GM19397 (cell line): ENCODE results near the gene CILP.
"Not testable (repeated sequence)": the region's sequence is repeated elsewhere in the genome, so short reads cannot be mapped to it uniquely, and the experiment has no call there.

Experiments
- ATAC-seq: cut with Tn5 transposase; IDR thresholded peaks from one replicate; pipeline ENCODE4 v1.9.1; 2021; ENCODE audit warnings: mild to moderate bottlenecking, moderate library complexity; ENCODE audit not compliant: unreplicated experiment

CILP gene, protein sequence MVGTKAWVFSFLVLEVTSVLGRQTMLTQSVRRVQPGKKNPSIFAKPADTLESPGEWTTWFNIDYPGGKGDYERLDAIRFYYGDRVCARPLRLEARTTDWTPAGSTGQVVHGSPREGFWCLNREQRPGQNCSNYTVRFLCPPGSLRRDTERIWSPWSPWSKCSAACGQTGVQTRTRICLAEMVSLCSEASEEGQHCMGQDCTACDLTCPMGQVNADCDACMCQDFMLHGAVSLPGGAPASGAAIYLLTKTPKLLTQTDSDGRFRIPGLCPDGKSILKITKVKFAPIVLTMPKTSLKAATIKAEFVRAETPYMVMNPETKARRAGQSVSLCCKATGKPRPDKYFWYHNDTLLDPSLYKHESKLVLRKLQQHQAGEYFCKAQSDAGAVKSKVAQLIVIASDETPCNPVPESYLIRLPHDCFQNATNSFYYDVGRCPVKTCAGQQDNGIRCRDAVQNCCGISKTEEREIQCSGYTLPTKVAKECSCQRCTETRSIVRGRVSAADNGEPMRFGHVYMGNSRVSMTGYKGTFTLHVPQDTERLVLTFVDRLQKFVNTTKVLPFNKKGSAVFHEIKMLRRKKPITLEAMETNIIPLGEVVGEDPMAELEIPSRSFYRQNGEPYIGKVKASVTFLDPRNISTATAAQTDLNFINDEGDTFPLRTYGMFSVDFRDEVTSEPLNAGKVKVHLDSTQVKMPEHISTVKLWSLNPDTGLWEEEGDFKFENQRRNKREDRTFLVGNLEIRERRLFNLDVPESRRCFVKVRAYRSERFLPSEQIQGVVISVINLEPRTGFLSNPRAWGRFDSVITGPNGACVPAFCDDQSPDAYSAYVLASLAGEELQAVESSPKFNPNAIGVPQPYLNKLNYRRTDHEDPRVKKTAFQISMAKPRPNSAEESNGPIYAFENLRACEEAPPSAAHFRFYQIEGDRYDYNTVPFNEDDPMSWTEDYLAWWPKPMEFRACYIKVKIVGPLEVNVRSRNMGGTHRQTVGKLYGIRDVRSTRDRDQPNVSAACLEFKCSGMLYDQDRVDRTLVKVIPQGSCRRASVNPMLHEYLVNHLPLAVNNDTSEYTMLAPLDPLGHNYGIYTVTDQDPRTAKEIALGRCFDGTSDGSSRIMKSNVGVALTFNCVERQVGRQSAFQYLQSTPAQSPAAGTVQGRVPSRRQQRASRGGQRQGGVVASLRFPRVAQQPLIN

DNA sequence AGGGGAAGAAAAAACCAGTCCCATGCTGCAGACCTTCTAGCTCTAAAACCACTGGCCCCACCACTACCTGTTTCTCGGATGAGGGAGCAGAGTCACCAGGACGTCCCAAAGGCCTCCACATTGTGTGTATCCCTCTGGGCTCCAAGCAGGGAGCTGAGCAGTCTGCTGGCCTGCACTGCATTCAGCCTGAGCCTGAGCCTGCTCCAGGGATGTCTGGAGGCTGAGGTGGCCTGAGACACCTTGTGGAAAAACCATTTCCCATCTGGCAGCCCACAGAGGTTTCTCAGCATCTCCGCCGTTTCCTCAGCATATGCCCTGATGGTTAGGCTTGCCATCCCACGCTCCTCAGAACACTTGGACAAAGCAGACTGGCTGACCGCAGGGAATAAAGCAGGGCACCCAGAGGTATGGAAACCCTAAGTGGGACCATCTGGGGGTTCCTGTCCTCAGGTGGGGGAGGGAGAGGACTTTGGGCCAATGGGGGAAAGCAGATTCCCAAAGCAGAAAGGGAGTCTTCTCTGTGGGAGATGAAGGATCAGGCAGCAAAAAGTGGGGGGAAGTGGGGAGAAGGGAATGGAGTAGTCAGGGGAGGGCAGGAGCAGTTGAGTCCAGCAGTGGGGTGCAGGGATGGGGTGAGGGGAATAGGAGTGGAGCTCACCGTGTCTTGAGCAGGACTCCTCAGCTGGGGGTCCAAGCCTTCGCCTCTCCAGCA, at the start of gene CILP:
Gene CILP (minus strand): TSS at position 704 of the 712 bp plus-strand sequence. CDS start 1,718 bp downstream, outside the sequence.
- ATAC-seq, result no peak

DNA sequence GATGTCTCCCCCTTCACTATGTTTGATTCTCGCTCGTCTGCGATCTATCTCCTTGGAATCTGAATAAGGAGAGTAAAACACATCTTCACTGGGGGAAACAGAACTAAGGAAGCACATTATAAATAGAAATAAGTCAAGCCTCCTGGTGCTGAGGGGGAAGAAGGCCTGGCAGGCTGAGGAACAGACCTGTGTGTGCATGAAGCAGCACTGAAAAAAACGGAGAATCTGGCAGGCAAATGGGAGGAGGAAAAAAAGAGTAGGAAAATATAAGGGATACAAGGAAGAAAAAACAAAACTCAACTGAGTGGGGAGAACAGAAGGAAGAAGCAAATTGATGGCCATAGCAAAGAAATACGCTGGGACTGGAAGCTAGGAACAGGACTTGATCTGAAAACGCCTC, 49.7 kb upstream of the CILP start:
- no peak for ATAC-seq

DNA sequence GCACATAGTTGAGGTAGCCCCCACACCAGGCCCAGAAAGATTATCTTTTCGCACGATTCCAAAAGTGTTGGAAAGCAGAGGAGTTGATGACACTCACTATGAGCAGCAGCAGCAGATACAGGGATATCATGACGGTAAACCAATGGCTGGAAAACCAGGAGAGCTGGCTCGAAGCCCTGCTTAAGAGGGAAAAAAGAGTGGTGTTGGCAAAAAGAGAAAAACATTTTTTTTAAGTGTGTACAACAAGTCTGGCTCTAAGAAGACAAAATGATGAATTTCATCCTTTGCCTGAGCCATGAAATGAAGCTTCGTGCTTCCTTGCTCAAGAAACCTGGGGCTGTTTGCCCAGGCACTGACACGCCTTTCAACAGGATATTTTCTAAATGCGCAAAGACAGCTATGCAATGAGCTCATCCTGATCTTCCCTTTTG, 48.1 kb upstream of the CILP start:
- no peak for ATAC-seq

DNA sequence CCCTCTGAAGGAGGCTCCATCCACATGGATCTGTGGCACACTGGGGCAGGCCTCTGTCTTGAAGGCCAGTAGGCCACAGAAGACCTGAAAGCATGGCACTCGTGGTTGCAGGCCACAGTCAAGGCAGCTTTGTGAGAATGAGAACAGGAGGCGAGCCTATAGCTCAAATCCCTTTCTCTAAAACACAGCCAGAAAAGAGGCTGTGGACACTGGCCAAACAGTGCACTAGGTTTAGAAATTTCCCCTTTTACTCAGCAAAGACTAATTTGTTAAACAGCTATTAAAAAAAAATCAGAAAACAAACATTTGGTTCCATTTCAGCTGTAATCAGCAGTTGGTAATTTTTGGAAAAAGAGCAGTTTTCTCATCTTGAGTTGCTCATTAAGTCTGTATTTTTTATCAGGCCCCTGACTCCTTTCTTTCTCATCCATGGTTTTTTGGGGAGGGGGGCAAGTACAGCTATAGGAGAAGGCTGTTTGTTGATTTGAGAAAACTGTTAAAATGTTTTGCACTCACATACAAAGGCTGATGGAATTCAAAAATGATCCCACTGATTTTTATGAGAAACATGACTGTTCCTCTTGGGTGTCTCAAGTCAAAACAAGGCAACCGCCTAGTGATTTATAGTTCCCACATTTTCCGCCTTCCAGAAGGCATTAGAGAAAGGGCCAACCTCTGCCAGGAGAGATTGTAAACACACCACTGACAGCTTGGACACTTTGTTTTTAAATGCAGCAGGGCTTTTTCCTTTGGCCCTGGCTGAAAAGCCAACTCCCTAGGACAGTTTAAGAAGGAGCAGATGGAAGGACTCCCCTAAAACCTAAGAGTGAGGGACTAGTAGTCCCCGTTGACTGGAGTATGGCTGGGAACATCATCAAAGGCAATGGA, 47.3 kb upstream of the CILP start:
- no peak for ATAC-seq

DNA sequence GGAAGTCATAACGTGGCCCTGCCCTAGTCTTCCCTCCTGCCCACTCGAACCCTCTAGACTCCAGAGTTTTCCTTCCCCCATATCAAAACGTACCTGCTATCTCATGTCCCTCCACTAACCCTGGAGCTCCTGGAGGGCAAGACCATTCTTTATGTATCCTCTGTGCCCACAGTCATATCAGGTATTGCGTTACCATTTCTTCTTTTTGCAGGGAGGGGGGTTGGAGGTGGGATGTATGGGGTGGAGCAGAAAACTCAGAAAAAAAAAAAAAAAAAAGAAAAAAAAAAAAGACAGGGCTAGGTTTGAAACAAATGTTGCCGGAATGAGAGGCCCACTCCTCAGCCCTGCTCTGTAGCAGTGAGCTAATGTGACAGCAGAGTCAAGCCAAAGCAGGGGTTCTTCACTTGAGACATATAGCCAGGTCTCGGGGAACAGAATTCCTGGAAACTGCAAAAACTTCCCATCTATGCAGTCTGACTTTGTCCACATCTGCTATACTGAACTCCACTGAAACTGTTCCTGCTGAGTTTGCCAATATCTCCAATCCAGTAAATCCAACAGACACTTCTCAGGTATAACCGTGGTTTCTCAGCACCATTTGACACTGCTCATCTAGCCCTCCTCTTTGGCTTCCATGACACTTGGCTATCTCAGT, 44.3 kb upstream of the CILP start:
- ATAC-seq, result no peak

DNA sequence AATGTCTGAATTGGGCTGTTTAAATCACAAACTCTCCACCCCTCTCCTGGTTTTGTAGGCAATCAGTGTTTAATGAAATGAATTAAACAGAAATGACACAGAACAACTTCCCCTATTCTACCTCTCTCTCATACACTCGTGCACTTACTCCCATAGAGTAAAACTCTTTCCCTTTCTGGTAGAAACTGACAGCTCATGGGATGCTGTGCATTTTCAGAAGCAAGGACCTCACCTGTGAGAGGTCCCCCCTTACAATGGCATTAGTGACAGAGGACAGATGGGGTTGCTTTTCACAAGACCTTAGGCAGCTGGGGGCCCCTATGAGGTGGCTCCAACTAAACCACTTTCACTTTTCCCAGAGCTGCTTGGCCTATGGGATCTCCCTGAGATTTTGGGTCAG, 43.5 kb upstream of the CILP start:
- no peak for ATAC-seq

DNA sequence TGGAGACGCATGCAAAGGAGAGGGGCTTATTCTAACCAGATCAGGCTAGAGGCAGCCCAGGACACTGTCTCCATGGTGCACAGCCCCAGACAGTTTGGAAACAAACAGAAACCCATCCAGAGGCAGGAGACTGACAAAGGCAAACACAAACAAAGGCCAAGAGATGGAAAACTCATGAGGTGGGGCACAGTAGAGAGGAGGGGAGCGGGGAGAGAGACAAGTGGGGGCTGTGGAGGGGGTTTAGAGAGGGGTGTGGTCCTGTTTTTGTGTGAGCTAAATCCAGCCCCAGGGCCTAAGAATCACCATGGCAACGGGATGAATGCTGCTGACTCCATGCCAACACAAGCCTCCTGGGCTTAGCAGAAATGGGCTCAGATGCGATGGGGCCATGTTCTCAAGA, 43.1 kb upstream of the CILP start:
- no peak for ATAC-seq

DNA sequence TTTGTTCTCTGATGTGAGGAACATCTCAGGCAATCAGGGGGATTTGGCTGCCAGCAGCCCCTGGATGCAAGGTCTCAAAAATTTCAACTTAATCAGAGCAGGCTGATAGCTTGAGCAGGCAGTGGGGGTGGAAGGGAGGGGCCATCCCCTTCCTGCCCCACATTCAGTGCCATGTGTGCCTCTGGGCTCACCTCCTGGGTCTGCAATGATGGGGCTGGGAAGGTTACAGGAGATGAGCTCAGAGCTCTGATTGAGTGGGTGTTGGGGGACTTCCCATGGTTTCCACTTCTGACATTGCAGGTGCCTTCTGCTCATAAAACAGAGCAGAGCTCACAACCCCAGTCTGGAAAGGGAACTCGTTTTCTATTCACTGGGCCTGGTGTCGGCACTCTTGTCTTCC, 38.4 kb upstream of the CILP start:
- ATAC-seq, result no peak

DNA sequence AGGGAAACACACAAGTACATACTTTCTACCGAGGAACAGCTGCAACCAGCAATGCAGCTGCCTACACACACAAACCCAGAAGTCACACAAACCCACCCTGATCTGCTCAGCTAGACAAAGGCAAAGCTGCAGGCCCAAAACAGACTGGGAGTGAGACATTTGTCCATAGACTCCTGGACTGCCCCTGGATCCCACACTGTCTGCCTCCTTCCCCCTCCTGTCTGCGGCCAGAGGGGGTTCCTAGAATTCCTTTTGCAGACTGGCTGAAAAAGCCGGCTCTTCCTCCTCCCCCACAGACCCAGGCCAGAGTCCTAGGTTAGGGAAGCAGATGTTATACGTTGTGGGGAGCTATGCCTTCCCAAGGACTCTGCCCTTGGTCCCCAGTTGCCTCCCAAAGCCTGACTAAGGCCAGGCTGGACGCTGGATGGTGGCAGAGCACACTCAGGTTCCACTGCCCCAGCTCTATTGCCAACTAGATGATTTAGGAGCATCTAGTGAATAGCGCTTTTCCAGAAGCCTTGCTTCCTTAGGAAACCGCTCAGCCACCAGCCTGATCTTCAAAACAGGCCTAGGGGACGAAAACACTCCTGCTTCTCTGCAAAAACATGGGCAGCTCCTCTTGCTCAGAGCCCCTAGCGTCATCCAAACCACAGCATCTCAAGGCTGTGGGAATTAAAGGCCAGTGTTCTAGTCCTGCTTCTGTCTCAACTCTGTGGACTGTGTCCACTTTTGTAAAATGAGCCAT, 37.4 kb upstream of the CILP start:
- ATAC-seq, result no peak

DNA sequence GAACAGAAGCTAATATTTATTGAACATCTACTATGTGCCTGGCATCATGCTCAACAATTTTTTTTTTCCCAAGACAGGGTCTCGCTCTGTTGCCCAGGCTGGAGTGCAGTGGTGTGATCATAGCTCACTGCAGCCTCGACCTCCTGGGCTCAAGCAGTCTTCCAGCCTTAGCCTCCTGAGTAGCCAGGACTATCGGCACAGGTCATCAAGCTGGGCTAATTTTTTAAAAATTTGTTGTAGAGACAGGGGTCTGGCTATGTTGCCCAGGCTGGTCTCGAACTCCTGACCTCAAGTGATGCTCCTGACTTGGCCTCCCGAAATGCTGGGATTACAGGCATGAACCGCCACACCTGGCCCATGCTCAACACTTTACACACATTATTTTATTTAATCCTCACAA, 35.7 kb upstream of the CILP start:
- no peak for ATAC-seq

DNA sequence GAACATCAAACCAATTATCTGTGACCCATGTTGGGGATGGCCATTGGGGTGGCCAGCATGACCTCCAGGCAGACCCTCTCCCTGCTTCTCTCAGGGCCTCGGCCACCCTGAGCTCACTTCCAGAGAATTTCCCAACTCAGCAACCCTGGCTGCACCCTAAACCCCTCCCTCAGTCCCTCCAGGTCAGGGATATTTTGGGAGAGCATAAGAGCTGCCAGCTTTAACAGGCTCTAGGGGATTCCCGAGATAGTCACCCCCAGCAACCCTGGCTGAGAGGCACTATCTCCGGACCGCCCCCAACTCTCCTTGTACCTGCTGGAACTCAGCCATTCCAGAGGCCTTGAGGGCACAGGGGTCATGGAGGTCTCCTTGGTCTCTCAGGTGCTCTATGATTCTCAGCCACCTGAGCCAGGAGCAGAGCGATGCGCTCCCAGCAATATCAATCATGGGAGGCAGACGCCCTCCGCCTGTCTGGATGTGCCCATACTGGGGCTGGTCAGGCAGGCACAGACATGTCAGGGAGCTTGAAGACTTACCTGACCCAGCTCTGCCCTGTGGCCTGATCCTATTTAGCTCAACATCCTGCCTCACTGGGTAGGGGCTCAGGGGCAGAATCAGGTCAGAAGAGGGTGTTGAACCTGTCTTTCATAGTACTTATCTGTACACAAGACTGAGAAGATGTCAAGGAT, 34.9 kb upstream of the CILP start:
- ATAC-seq, result no peak

DNA sequence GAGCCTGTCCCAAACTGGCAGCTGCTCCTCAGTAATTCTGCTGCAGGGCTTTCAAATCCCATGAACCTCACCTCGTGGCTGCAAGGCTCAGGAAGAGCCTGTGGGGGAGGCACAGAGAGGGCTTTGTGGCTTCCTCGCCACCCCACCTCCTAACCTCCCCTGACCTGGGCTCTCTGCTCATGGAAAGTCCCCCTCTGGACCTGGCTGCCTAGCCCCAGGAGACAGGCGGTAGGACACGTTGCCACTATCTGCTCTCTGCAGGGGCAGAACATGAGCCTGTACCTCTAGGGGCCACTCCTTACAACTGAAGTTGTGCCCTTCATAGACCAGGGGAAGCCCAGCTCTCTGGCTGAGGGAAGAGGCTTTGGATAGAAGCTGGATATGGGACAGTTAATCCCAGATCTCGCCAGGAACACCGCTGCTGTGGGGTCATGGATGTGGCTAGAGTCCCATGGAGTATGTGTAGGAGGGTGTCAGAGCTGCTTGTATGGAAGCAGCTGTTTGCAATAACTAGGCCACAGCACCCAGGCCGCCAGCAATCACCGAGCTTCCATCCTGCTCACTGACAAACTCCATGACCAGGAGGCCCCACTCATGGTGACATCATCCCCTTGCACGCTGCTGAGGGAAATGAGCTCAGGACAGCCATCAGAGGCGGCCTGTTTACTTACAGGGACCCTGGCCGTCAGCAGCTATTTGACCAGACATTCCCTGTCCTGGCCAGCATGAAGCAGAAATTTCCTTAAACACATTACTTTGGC, 34.0 kb upstream of the CILP start:
- ATAC-seq, result no peak

DNA sequence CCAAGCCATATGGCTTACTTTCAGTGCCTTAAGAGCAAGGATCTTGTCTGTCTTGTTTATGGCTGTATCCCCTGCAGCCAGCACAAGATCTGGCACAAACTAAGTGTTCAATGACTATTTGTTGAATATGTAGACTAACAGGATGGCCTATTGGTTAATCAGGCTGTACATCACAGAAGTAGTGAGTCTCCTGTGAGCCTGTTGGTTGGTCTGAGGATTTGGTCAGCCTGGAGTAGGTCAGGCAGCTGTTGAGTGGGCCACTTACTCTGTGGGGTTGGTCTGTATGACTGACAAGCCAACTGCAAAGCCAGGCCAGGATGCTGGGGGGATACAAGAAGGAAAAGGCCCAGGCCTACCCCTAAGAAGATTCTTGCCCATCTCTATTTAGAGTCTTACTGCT, 33.4 kb upstream of the CILP start:
- no peak for ATAC-seq

DNA sequence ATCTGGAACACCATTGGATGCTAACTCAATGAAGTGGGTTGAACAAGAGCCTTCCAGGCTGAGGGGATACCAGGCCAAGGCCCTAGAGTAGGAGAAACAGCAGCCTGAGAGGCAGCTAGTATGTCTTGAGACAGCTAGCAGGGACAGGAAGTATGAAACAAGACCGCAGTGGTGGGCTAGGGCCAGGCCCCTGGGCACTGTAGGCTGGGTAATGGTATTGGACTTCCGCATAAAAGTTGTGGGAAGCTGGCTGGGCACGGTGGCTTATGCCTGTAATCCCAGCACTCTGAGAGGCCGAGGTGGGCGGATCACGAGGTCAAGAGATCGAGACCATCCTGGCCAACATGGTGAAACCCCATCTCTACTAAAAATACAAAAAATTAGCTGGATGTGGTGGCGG, 25.2 kb upstream of the CILP start:
- ATAC-seq, result not testable (repeated sequence)

DNA sequence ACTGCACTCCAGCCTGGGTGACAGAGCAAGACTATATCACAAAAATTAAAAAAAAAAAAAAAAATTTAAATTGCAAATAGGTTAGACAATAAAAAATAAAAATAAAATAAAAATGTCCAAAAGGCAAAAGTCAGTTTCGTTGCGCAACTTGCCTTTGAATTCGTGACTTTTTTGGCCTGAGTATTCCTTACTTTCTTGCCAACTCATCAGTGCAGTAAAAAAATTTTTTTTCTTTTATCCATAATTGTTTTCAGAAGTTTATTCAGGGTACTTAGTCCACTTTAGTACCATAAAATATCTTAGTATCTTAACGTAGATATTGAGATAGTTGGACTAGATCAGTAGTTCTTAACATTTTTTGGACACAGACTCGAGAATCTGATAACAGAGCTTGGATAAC, 22.4 kb upstream of the CILP start:
- ATAC-seq, result no peak

DNA sequence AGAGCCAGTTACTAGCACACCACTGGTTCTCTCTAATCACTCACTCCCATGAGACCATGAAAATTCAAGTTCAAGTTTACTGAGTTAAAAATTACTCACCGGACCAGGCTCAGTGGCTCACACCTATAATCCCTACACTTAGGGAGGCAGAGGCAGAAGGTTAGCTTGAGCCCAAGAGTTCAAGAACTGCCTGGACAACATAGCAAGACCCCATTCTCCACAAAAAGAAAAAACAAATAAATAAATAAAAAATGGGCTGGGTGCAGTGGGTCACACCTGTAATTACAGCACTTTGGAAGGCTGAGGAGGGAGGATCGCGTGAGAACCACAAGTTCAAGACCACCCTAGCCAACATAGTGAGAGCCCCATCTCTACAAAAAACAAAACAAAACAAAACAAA, 21.2 kb upstream of the CILP start:
- ATAC-seq, result no peak

DNA sequence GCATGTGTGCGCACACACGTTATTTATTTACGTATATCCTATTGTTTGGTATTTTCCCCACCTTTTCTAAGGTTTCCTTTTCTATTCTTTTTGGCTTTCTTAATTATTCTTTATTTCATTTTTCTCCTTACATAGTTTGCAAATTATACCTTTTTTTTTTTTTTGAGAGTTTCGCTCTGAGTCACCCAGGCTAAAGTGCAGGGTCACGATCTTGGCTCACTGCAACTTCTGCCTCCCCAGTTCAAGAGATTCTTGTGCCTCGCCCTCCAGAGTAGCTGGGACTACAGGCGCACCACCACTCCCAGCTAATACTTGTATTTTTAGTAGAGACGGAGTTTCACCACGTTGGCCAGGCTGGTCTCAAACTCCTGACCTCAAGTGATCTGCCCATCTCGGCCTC, 20.0 kb upstream of the CILP start:
- ATAC-seq, result no peak
